ENCODE results near the gene NSD1. TPM values are rescaled to one million over a fixed set of nuclear protein-coding genes. Genes with fewer than 3 reads are reported as not detected.
A peak's percentile ranks its signal among the peaks of the same experiment; 100 is the strongest.

NSD1 gene
- total and polyA plus RNA-seq, 2 of the 4 experiments (the other 2 are of a cell fraction): 7.7 to 31.0 TPM

DNA sequence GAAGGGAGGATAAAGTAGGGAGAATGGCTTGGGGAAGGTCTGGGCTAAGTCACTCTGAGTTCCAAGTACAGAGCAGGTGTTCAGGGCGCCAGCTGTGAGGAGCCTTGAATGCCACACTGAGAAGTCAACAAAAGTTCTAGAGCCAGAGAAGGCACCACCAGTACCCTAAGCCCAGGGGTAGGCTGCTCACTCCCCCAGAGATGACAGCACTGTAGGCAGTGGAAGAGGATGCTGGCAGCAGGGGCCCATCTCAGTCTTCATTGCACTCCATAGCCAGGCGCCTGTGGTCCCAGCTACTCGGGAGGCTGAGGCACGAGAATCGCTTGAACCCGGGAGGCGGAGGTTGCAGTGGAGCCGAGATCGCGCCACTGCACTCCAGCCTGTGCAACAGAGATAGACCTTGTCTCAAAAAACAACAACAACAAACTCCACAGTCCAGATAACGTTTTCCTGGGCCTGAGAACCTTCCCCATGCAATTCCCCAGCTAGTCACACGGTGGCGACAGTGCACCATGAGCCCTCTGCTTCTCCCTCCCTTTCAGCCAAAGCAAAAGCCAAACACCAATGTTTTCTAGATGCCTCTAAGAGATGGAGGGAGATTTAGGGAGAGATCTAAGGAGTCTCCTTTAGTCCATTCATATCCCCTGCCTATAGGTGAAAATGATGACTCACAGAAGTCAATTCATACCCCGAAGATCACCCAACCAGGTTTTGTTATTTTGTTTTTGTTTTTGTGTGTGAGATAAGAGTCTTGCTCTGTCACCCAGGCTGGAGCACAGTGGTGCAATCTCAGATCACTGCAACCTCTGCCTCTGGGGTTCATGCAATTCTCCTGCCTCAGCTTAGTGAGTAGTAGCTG lies 19.8 kb upstream of the NSD1 start:
- Histone ChIP-seq H3K79me1 (ENCODE audit: low read depth in 1 of 2, low read length in 2 of 2) (no peaks in the 10 kb centered on the region), H2AK5ac (ENCODE audit: low read depth, low read length) (no peak overlapping the region), H3K18ac (ENCODE audit: low read depth, low read length) (no peak overlapping the region), H2BK5ac (ENCODE audit: low read depth, low read length, poor library complexity, severe bottlenecking) (no peak overlapping the region), H3K56ac (ENCODE audit: extremely low read depth, insufficient read depth, low read length) (no peak overlapping the region), H2AFZ (replicated peaks; ENCODE audit: low read length, poor library complexity) (peak overlapping the region; percentile 76), H3K4me1 (ENCODE audit: control insufficient read depth, insufficient read depth, low read length) (no peaks in the 10 kb centered on the region; the same call in 1 of the 2 replicates), H3K23ac (ENCODE audit: low read depth, low read length) (no peak overlapping the region), H2BK20ac (ENCODE audit: low read depth, low read length) (no peak overlapping the region), H4K20me1 (ENCODE audit: insufficient read depth, low read length) (no peaks in the 10 kb centered on the region), H3K27ac (ENCODE audit: insufficient read depth, low read length) (no peak overlapping the region), H3K9ac (ENCODE audit: low read depth, low read length) (no peak overlapping the region), H3K4ac (ENCODE audit: low read depth, low read length) (no peak overlapping the region), H3K4me2 (ENCODE audit: low read depth, low read length) (no peak overlapping the region), H3K14ac (replicated peaks; ENCODE audit: low read depth, low read length) (no peak overlapping the region), H4K5ac (ENCODE audit: low read depth, low read length) (no peak overlapping the region), H2BK15ac (ENCODE audit: low read depth, low read length) (no peak overlapping the region), H4K91ac (ENCODE audit: insufficient read depth, low read depth, low read length) (no peak overlapping the region), H3K4me3 (ENCODE audit: insufficient read depth, low read depth, low read length) (no peak overlapping the region), H4K8ac (ENCODE audit: low read depth in 2 of 2, low read length in 2 of 2) (peak overlapping the region in 1 of 2 experiments; percentile 38; a peak in 1 of 4 replicates), H2BK120ac (ENCODE audit: low read depth, low read length) (no peak overlapping the region), H3K9me1 (ENCODE audit: insufficient read depth, low read length) (peaks cover 6% of the 10 kb centered on the region; the same call in 1 of the 2 replicates), H3K27me3 (ENCODE audit: control insufficient read depth, insufficient read depth, low read length) (no peaks in the 10 kb centered on the region; the same call in 1 of the 2 replicates), H2AK9ac (replicated peaks; ENCODE audit: low read depth, low read length, poor library complexity) (peak overlapping the region; percentile 77), H3K36me3 (ENCODE audit: control insufficient read depth, insufficient read depth, low read length) (no peaks in the 10 kb centered on the region), H3K9me3 (ENCODE audit: control insufficient read depth, insufficient read depth, low read length) (no peaks in the 10 kb centered on the region)
- in situ Hi-C loops (cut with MboI; ENCODE audit: low sequenced_read_pairs): loop anchor here (5.0 kb wide), 1 partner anchor 41 kb away; no protein-coding TSS in a partner anchor
- CTCF ChIA-PET: interaction anchor here (0.5 to 2.1 kb wide), 10 partner anchors 15 to 961 kb away, joined by 3 to 8 read pairs (median 4); no protein-coding TSS in a partner anchor
- ATAC-seq (ENCODE audit: low read depth) (peak; percentile 85), DNase-seq (peak; percentile 63)
- intact Hi-C loops (cut with micrococcal nuclease): loop anchor here (1.0 to 10.0 kb wide), 4 partner anchors 161 to 387 kb away; no protein-coding TSS in a partner anchor
- dilution Hi-C loops (cut with HindIII; ENCODE audit: low sequenced_read_pairs, unreplicated experiment): no loop called here
- 0% methylated on average over 4 of the region's 14 CpGs; no CpG with 5 or more reads in 1 of the 2 experiments for WGBS, 2 experiments (ENCODE audit: extremely low coverage in 2 of 2, insufficient read length in 1 of 2)
- POLR2A ChIA-PET (ENCODE audit: unreplicated experiment): no interaction called here
- no TSS peak for BruUV-seq (replicated peaks)
- TF ChIP-seq, protein P1, sequence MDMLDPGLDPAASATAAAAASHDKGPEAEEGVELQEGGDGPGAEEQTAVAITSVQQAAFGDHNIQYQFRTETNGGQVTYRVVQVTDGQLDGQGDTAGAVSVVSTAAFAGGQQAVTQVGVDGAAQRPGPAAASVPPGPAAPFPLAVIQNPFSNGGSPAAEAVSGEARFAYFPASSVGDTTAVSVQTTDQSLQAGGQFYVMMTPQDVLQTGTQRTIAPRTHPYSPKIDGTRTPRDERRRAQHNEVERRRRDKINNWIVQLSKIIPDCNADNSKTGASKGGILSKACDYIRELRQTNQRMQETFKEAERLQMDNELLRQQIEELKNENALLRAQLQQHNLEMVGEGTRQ (IDR thresholded peaks at IDR 0.05; ENCODE audit: low read depth, low read length): no peak
- no peak for TF ChIP-seq RCOR1 (IDR thresholded peaks at IDR 0.05; ENCODE audit: insufficient replicate concordance, low read length)
- TF ChIP-seq, protein P2, sequence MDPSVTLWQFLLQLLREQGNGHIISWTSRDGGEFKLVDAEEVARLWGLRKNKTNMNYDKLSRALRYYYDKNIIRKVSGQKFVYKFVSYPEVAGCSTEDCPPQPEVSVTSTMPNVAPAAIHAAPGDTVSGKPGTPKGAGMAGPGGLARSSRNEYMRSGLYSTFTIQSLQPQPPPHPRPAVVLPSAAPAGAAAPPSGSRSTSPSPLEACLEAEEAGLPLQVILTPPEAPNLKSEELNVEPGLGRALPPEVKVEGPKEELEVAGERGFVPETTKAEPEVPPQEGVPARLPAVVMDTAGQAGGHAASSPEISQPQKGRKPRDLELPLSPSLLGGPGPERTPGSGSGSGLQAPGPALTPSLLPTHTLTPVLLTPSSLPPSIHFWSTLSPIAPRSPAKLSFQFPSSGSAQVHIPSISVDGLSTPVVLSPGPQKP (IDR thresholded peaks at IDR 0.05; ENCODE audit: borderline replicate concordance, low read depth, low read length): no peak
- TF ChIP-seq, protein P3, sequence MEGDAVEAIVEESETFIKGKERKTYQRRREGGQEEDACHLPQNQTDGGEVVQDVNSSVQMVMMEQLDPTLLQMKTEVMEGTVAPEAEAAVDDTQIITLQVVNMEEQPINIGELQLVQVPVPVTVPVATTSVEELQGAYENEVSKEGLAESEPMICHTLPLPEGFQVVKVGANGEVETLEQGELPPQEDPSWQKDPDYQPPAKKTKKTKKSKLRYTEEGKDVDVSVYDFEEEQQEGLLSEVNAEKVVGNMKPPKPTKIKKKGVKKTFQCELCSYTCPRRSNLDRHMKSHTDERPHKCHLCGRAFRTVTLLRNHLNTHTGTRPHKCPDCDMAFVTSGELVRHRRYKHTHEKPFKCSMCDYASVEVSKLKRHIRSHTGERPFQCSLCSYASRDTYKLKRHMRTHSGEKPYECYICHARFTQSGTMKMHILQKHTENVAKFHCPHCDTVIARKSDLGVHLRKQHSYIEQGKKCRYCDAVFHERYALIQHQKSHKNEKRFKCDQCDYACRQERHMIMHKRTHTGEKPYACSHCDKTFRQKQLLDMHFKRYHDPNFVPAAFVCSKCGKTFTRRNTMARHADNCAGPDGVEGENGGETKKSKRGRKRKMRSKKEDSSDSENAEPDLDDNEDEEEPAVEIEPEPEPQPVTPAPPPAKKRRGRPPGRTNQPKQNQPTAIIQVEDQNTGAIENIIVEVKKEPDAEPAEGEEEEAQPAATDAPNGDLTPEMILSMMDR (conservative IDR thresholded peaks at IDR 0.05; ENCODE audit: low read depth, low read length): peak; percentile 98
- TF ChIP-seq FOS (IDR thresholded peaks at IDR 0.05; ENCODE audit: low read depth, low read length): no peak
- TF ChIP-seq BHLHE40 (IDR thresholded peaks at IDR 0.05; ENCODE audit: low read depth, low read length): no peak
- TF ChIP-seq POLR2A (IDR thresholded peaks at IDR 0.05; ENCODE audit: low read depth, low read length): peak; percentile 49; the same call in 1 of the 2 replicates
- 0 out of 2 replicates have a peak, but pooled peaks have one; percentile 6 for TF ChIP-seq CEBPB (IDR thresholded peaks at IDR 0.05; ENCODE audit: low read depth, low read length)
- TF ChIP-seq RAD21 (IDR thresholded peaks at IDR 0.05; ENCODE audit: low read length): peak; percentile 100
- no peak for TF ChIP-seq MXI1 (IDR thresholded peaks at IDR 0.05; ENCODE audit: borderline replicate concordance, low read depth, low read length)
- no peak for TF ChIP-seq MAFK (IDR thresholded peaks at IDR 0.05; ENCODE audit: low read depth, low read length)
- TF ChIP-seq CHD1 (IDR thresholded peaks at IDR 0.05; ENCODE audit: low read depth, low read length): no peak
- peak; percentile 92 for TF ChIP-seq SMC3 (IDR thresholded peaks at IDR 0.05; ENCODE audit: low read depth, low read length)

Measured in IMR-90 (cell line).